ENCODE measurements around the gene ABCC4.

ABCC4 gene

DNA sequence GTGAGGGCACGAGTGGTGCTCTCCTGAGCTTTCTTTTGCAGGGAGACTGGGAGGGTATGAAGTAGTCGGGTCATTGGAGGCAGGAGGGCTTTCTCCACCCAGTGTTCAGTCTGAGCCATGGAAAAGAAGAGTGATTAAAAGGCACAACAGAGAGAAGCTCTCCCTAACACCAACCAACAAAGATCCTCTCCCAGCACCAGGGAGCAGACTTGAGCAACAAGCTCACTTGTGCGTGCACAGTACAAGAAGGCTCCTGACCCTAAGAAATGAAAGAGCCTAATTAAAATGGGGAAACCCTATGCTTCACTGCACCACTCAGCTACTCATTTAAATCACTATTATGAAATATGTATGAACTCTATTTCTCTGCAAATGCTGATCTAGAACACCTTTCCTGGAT is 312.6 kb downstream of the ABCC4 start:
- Mint-ChIP-seq H3K27me3 (ENCODE audit: low read depth) (peaks cover 7% of the 10 kb centered on the region), H3K4me1 (ENCODE audit: low read depth) (no peaks in the 10 kb centered on the region), H3K9me3 (no peaks in the 10 kb centered on the region), H3K27ac (no peak overlapping the region), H3K4me3 (no peak overlapping the region), H3K36me3 (ENCODE audit: low read depth) (no peaks in the 10 kb centered on the region)

DNA sequence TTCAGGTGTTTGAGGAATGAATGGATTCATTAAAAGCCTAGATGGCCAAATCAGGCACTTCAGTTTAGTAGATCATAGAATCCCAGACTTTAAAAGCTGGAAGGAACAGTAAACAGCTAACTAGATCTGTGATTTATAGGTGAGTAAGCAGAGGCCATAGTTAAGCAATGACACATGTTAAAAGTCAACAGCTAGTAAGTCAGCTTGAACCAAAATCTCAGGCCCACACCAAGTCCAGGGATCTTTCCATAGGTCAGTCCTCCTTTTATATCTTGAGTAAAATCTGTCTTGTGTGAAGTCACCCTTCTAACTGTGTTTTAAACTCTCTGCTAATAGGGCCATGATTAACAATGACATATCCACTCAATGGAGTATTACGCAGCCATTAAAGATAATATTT is 313.4 kb downstream of the ABCC4 start:
- Mint-ChIP-seq H3K36me3 (ENCODE audit: low read depth) (no peaks in the 10 kb centered on the region), H3K27me3 (ENCODE audit: low read depth) (peaks cover 10% of the 10 kb centered on the region), H3K4me1 (ENCODE audit: low read depth) (no peaks in the 10 kb centered on the region), H3K27ac (no peak overlapping the region), H3K9me3 (no peaks in the 10 kb centered on the region), H3K4me3 (no peak overlapping the region)

DNA sequence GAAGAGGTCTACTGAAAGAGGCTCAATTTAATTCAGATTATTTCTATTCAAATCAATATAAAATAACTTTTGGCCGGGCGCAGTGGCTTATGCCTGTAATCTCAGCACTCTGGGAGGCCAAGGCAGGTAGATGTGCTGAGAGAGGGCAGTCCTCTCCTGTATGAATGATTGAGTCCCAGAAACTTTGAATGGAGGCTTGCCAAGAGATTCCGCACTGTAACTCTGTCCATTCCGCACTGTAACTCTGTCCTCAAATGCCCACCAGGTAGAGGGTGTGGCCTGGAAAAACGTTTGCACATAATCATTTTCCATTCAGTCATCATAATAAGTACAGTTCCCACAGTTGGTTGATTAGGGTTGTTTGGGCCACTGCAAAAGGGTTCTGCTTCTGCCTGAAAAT is 314.2 kb downstream of the ABCC4 start:
- no peak overlapping the region for H3K4me3 Mint-ChIP-seq
- no peaks in the 10 kb centered on the region for H3K4me1 Mint-ChIP-seq (ENCODE audit: low read depth)
- H3K36me3 Mint-ChIP-seq (ENCODE audit: low read depth), result no peaks in the 10 kb centered on the region

DNA sequence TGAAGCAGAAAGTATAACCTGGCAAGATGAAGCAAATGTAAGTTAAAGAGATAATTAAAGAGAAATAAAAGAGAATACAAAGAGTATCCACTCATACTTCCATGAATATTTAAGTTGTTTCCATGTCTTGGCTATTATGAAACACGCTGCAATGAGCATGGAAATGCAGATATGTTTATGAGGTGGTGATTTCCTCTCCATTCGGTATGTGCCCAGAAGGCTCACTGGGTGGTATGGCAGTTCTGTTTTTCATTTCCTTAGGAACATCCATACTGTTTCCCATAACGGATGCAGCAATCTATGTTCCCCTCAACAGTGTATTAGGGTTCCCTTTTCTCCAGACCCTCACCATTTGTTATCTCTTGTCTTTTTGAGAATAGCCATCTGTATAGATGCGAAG is 316.3 kb downstream of the ABCC4 start:
- no peaks in the 10 kb centered on the region for H3K36me3 Mint-ChIP-seq (ENCODE audit: low read depth)
- H3K27ac Mint-ChIP-seq, result no peak overlapping the region
- peaks cover 5% of the 10 kb centered on the region for H3K27me3 Mint-ChIP-seq (ENCODE audit: low read depth)
- no peak overlapping the region for H3K4me3 Mint-ChIP-seq
- no peaks in the 10 kb centered on the region for H3K9me3 Mint-ChIP-seq
- H3K4me1 Mint-ChIP-seq (ENCODE audit: low read depth), result no peaks in the 10 kb centered on the region

More for the DNA sequence above, 314.2 kb downstream of the ABCC4 start:
- no peaks in the 10 kb centered on the region for H3K9me3 Mint-ChIP-seq
- H3K27ac Mint-ChIP-seq, result no peak overlapping the region
- peaks cover 10% of the 10 kb centered on the region for H3K27me3 Mint-ChIP-seq (ENCODE audit: low read depth)

DNA sequence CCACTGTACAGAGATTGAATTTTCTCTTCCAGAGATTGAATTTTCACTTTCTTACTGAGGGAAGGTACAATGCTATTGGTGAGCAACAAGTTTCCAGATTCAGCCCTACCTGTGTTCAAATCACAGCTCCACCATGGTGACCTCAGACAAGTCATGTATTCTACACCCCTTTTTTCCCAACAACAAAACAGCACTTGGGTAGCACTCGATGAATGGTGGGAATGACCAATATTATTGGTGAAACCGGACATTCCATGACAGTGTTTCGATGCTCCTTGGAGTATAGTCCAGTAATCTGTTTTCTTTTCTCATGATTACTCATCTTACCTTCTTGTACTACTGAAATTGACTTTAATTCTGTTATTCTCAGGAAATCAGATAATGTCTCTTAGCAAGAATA is 322.7 kb downstream of the ABCC4 start:
- Mint-ChIP-seq H3K9me3 (no peaks in the 10 kb centered on the region), H3K27me3 (ENCODE audit: low read depth) (peaks cover 3% of the 10 kb centered on the region), H3K36me3 (ENCODE audit: low read depth) (no peaks in the 10 kb centered on the region), H3K4me3 (no peak overlapping the region), H3K4me1 (ENCODE audit: low read depth) (no peaks in the 10 kb centered on the region), H3K27ac (no peak overlapping the region)

DNA sequence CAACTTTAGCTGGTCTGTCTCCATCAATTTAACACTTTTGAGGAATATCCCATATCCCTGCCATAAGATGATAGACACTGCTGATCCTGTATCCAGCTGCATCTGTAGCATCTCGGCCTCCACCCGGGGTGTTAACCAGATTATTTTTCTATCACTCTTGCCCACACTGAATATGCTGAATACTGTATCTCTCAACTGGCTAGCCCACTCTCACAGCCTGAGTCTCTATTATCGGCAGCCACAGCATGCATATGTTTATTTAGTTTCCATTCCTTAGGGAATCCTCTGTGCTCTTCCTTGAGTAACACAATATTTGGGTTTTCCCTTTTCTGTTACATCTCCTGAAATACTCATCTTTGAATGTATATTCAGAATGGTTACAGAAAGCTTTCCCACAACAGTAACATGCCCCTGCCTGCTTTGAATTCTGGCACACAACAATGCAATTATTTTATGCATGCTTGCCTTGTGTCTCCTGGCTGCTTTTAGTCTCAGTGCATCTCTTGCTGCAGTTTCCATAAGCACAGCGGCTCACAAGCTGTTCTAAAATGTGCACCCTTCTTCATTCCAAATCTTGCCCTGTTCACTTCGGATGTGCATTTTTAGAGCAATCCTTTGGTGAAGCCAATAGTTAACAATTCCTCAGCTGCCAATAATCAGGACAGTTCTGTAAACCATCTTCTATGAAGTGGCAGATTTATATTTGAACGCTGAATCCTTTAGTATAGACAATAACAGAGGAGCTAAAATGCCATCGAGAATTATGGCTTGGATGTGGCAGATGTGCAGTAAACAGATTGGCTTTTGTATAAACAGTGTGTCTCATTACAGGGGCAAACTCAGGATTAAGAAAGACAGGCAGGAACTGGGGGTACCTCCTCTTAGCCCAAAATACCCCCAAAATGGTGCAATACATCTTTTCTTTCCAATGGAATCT is 327.0 kb downstream of the ABCC4 start:
- no peaks in the 10 kb centered on the region for H3K4me1 Mint-ChIP-seq (ENCODE audit: low read depth)
- no peak overlapping the region for H3K4me3 Mint-ChIP-seq
- H3K9me3 Mint-ChIP-seq, result no peaks in the 10 kb centered on the region
- H3K36me3 Mint-ChIP-seq (ENCODE audit: low read depth), result no peaks in the 10 kb centered on the region
- H3K27ac Mint-ChIP-seq, result no peak overlapping the region
- peaks cover 16% of the 10 kb centered on the region for H3K27me3 Mint-ChIP-seq (ENCODE audit: low read depth)

GRCh38 chr13:94972262-94972661 is 329.0 kb downstream of the ABCC4 start:
- H3K4me3 Mint-ChIP-seq, result no peak overlapping the region
- H3K36me3 Mint-ChIP-seq (ENCODE audit: low read depth), result no peaks in the 10 kb centered on the region
- no peaks in the 10 kb centered on the region for H3K9me3 Mint-ChIP-seq
- H3K27ac Mint-ChIP-seq, result no peak overlapping the region
- H3K4me1 Mint-ChIP-seq (ENCODE audit: low read depth), result peaks cover under 1% of the 10 kb centered on the region
- H3K27me3 Mint-ChIP-seq (ENCODE audit: low read depth), result peaks cover 30% of the 10 kb centered on the region
